Body of pancreas (tissue), 4 donors: ENCODE measurements around the gene PAGR1.

ENCODE experiments used
- CTCF ChIP-seq, 7 experiments: fragments of 450-650 bp in 4 of 7; fragments of 200-600 bp in 3 of 7; sonication (generic) in 3 of 7; IDR thresholded peaks; one replicate each; pipeline ENCODE4 v1.5.1; 2016 to 2019; ENCODE audit warnings: antibody characterized with exemption in 7 of 7
- POLR2A ChIP-seq, 3 donors: fragments of 450-650 bp; IDR thresholded peaks; one replicate each; pipeline ENCODE4 v1.6.1; 2016; ENCODE audit warnings: antibody characterized with exemption in 3 of 3, mild to moderate bottlenecking in 2 of 3

- TF ChIP-seq POLR2A (IDR thresholded peaks at IDR 0.05) (no peak), CTCF (IDR thresholded peaks at IDR 0.05) (no peak)
These were observed 47.7 kb downstream of the PAGR1 start for GRCh38 chr16:29863669-29863984.
